Prostate gland (tissue), 2 donors: ENCODE measurements around the gene RNF169. TPM values are rescaled to one million over a fixed set of nuclear protein-coding genes. Genes with fewer than 3 reads are reported as not detected.

Experiments used
- DNase-seq: peaks from one replicate; pipeline ENCODE4 v3.0.0-alpha.2; 2019; ENCODE audit warnings: low spot score
- H3K27ac ChIP-seq, 2 donors: fragments of 200-600 bp; sonication (generic); 2 replicates each; pipeline ENCODE4 v1.5.1; 2017 to 2019
- H3K27me3 ChIP-seq: fragments of 200-600 bp; sonication (generic); replicated peaks from 2 replicates; pipeline ENCODE4 v1.5.1; 2019; ENCODE audit not compliant: insufficient read depth
- H3K36me3 ChIP-seq, 2 donors: fragments of 200-600 bp; sonication (generic); 1 replicate in 1 of 2; 2 replicates in 1 of 2; pipeline versions ENCODE4 v1.5.1 to v1.8.1; 2017 to 2019
- H3K4me1 ChIP-seq: fragments of 200-600 bp; sonication (generic); replicated peaks from 2 replicates; pipeline ENCODE4 v1.5.1; 2019
- H3K4me3 ChIP-seq, 2 donors: fragments of 200-600 bp; sonication (generic); 2 replicates each; pipeline ENCODE4 v1.5.1; 2017 to 2019
- H3K9me3 ChIP-seq: fragments of 200-600 bp; sonication (generic); 2 replicates; pipeline ENCODE4 v1.5.1; 2017
- CTCF ChIP-seq, 4 experiments: fragments of 200-600 bp in 2 of 4; fragments of 450-650 bp in 2 of 4; sonication (generic) in 2 of 4; IDR thresholded peaks; 1 replicate in 3 of 4; 2 replicates in 1 of 4; pipeline ENCODE4 v1.5.1; 2016 to 2019; ENCODE audit warnings: antibody characterized with exemption in 4 of 4, mild to moderate bottlenecking in 2 of 4, moderate library complexity in 2 of 4
- POLR2A ChIP-seq: fragments of 450-650 bp; IDR thresholded peaks from one replicate; pipeline ENCODE4 v1.6.1; 2016; ENCODE audit warnings: antibody characterized with exemption, mild to moderate bottlenecking
- POLR2AphosphoS5 ChIP-seq: sonication (generic); formaldehyde crosslinking; IDR thresholded peaks from one replicate; pipeline ENCODE4 v1.6.1; 2017; ENCODE audit warnings: antibody characterized with exemption
- WGBS: methylation state at CpG from one replicate; pipeline ENCODE4 v1.1.5; 2018; 5-methylcytosine and 5-hydroxymethylcytosine counted together
- intact Hi-C: fragments of 100-400 bp; cut with DNase I; formaldehyde crosslinking; loops from one replicate; pipeline ENCODE4 v1.14.2; 2022
- total RNA-seq, 2 donors: library from RNA; depleted of rRNA; stranded (reverse); fragments of >200 nt; gene quantifications; one replicate each; pipeline ENCODE4 v1.1.0, GENCODE V29; 2016

RNF169 gene
- total RNA-seq, 2 donors from 2014 or later: 19.7 to 21.2 TPM

DNA sequence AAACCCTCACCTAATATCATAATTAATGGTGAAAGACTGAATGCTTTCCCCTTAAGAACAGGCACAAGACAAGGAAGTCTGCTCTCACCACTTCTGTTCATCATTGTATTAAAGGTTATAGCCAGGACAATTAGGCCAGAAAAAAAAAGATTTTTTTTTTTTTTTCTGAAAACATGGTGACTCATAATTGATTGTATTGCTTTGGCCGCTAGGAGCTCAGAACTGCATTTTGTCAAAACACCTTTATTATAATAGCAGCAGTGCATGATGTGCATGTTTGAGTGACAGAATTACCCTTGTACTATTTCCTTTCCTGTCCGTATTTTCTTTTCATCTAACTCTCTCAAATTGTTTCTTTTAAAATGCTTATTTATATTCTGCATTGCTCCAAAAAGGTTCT, 98.1 kb downstream of the RNF169 start:
- Histone ChIP-seq H3K4me1 (no peaks in the 10 kb centered on the region), H3K27ac (no peak overlapping the region), H3K36me3 (no peaks in the 10 kb centered on the region), H3K9me3 (no peaks in the 10 kb centered on the region), H3K27me3 (no peaks in the 10 kb centered on the region), H3K4me3 (no peak overlapping the region)
- WGBS: 88% methylated on average over 2 of the region's 2 CpGs
- no peak for DNase-seq
- TF ChIP-seq CTCF (IDR thresholded peaks at IDR 0.05) (no peak), POLR2AphosphoS5 (no peak), POLR2A (no peak)
- intact Hi-C loops: no loop called here

GRCh38 chr11:74847395-74847794, 98.7 kb downstream of the RNF169 start:
- H3K36me3 ChIP-seq: no peaks in the 10 kb centered on the region
- no peaks in the 10 kb centered on the region for H3K4me1 ChIP-seq
- H3K9me3 ChIP-seq: no peaks in the 10 kb centered on the region
- no peak for DNase-seq
- H3K4me3 ChIP-seq: no peak overlapping the region
- no peaks in the 10 kb centered on the region for H3K27me3 ChIP-seq
- WGBS: 83% methylated on average over 1 of the region's 1 CpG
- H3K27ac ChIP-seq: no peak overlapping the region
- TF ChIP-seq POLR2AphosphoS5 (no peak), CTCF (IDR thresholded peaks at IDR 0.05) (no peak), POLR2A (no peak)
- intact Hi-C loops: no loop called here

DNA sequence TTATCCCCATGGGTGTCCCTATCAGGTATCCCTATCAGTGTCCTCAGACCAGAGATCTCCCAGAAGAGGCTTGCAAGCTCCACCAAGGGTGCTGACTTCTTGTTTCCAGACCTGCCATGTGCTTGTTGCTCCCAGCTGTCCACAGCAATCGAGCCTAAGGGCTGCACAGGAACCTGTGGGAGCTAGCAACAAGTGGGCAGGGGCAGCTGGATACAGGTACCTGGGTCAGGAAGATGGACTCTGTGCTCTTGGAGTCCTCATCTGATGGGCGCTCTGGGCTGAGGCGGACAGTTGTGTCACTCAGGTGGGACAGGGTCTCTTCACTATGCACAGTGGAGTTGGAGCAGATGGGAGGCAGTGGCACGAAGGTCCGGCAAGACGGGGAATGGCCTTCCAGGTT, 99.2 kb downstream of the RNF169 start:
- no peaks in the 10 kb centered on the region for H3K27me3 ChIP-seq
- no peak for TF ChIP-seq CTCF (IDR thresholded peaks at IDR 0.05)
- H3K9me3 ChIP-seq: no peaks in the 10 kb centered on the region
- H3K4me1 ChIP-seq: no peaks in the 10 kb centered on the region
- H3K27ac ChIP-seq: no peak overlapping the region
- no peak overlapping the region for H3K4me3 ChIP-seq
- H3K36me3 ChIP-seq: no peaks in the 10 kb centered on the region
- WGBS: 97% methylated on average over 6 of the region's 6 CpGs
- intact Hi-C loops: no loop called here
- no peak for DNase-seq

- TF ChIP-seq POLR2AphosphoS5 (no peak), CTCF (IDR thresholded peaks at IDR 0.05) (no peak), POLR2A (no peak)
- no peaks in the 10 kb centered on the region for H3K9me3 ChIP-seq
- no peaks in the 10 kb centered on the region for H3K27me3 ChIP-seq
- H3K4me1 ChIP-seq: no peaks in the 10 kb centered on the region
- 68% methylated on average over 7 of the region's 7 CpGs for WGBS
- H3K4me3 ChIP-seq: no peak overlapping the region
- intact Hi-C loops: no loop called here
- H3K36me3 ChIP-seq: no peaks in the 10 kb centered on the region
- H3K27ac ChIP-seq: no peak overlapping the region
- no peak for DNase-seq
Observed at GRCh38 chr11:74849525-74850391, 101.1 kb downstream of the RNF169 start.

- intact Hi-C loops: no loop called here
- Histone ChIP-seq H3K27ac (no peak overlapping the region), H3K9me3 (no peaks in the 10 kb centered on the region), H3K36me3 (no peaks in the 10 kb centered on the region), H3K4me3 (no peak overlapping the region), H3K27me3 (no peaks in the 10 kb centered on the region), H3K4me1 (no peaks in the 10 kb centered on the region)
- 92% methylated on average over 4 of the region's 4 CpGs for WGBS
- no peak for TF ChIP-seq CTCF (IDR thresholded peaks at IDR 0.05)
- TF ChIP-seq POLR2AphosphoS5: no peak
- TF ChIP-seq POLR2A: no peak
- no peak for DNase-seq
Observed at GRCh38 chr11:74853223-74853622, 104.6 kb downstream of the RNF169 start.
